NOMO-1 (cell line): ENCODE results near the gene VWA1.
A peak's percentile ranks its signal among the peaks of the same experiment; 100 is the strongest.
"Not testable (repeated sequence)": the region's sequence is repeated elsewhere in the genome, so short reads cannot be mapped to it uniquely, and the experiment has no call there.

Experiments
- DNase-seq, 2 experiments: peaks; one replicate each; lab custom pipeline; 2025; ENCODE audit not compliant: unreplicated experiment in 2 of 2; lab: John Stamatoyannopoulos, UW

The VWA1 gene

DNA sequence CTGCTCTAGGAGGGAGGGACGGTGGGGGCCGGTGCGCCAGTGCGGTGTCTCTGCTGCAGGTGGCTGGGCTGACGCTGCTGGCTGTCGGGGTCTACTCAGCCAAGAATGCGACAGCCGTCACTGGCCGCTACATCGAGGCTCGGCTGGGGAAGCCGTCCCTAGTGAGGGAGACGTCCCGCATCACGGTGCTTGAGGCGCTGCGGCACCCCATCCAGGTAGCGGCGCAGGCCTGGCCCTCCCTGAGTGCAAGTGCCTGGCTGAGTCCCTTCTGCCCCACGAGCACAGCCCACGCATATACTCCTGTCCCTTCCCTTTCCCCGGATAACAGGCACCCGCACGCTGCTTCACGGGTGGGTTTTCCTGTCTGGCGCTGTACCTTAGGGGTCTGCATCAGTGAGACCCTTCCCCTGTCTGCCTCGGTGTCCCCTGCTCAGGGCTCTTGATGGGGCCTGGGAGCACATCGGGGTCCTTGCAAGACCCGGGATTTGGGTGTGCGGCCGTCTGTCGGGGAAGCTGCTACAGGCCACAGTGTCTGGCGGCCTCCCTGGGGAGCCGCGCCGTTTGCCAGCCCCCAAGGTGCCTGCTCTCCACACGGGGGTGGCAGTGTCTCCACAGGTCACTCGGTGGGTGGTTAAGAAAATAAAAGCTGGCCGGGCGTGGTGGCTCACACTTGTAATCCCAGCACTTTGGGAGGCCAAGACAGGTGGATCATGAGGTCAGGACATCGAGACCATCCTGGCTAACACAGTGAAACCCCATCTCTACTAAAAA, 19.0 kb downstream of the VWA1 start:
- not testable (repeated sequence) for DNase-seq

DNA sequence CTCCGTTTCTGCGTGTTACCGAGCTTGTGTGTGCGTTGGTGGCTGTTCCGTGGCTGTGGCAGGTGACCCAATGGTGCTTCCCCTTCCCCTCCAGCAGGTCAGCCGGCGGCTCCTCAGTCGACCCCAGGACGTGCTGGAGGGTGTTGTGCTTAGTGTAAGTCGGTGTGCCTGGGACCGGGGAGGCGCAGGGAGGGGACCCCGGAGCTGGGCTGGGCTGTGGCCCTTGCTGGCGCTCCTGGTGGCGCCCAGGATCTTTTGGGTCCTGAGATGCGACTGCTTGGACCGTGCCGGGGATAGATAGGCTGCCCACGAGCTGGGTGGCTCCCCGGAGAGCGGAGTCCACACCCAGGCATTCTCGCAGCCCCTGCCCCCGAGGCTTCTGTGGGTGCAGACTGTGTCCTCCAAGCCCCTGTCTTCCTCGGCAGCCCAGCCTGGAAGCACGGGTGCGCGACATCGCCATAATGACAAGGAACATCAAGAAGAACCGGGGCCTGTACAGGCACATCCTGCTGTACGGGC, 19.9 kb downstream of the VWA1 start:
- DNase-seq, result no peak

DNA sequence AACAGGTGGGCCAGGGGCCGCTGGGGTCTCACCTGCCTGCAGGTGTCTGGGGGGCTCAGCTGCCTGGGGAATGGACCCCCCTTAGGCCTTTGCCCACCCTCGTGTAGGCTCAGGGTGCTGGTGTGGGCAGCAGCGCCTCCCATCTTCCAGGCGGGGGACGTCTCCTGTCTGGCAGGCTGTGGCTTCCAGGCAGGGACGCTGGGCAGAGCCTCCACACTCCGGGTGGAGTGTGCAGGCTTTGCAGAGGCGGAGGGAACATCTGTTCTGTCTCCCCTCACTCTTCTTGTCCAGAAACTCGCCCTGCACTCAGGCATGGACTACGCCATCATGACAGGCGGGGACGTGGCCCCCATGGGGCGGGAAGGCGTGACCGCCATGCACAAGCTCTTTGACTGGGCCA, 20.4 kb downstream of the VWA1 start:
- not testable (repeated sequence) for DNase-seq

GRCh38 chr1:1456683-1457255, 21.3 kb downstream of the VWA1 start:
- DNase-seq, result not testable (repeated sequence)

DNA sequence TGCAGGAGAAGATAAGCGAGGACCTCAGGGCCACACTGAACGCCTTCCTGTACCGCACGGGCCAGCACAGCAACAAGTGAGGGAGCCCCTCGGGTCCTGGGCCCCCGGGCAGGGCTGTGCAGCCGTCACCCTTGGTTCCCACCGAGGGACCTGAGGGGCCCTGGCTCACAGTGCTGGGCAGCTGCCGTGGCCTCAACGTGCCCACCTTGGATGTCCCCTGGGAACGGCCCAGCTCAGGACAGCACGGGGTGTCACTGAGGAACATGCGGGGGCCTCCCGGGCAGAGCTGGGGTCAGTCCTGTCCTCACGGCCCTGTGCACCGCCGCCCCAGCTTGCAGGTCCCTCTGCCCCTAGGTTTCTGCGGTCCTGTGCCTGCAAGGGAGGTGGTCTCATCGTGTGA, 23.7 kb downstream of the VWA1 start:
- DNase-seq, result not testable (repeated sequence)

DNA sequence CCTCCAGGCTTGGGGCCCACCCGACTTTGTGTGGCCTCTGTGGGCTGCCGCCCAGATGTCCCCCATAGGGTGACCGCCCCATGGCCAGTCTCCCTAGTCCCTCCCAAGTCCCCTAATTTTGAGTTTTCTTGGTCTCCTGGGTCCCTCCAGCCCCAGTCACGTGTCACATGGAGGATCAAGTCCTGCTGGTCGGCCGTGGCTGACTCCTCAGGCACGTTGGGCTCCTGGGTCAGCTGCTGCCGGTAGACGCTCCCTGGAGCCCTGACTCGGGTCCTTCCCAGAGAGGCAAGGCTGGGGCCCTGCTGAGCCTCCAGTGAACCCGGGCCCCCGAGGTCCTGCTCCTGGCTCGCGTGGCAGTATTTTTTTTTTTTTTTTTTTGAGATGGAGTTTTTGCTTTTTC, 24.2 kb downstream of the VWA1 start:
- DNase-seq, result not testable (repeated sequence)

- DNase-seq, result no peak
These were observed 25.1 kb downstream of the VWA1 start for GRCh38 chr1:1460540-1461130.

- no peak for DNase-seq
These were observed 26.3 kb downstream of the VWA1 start for GRCh38 chr1:1461721-1462317.

DNA sequence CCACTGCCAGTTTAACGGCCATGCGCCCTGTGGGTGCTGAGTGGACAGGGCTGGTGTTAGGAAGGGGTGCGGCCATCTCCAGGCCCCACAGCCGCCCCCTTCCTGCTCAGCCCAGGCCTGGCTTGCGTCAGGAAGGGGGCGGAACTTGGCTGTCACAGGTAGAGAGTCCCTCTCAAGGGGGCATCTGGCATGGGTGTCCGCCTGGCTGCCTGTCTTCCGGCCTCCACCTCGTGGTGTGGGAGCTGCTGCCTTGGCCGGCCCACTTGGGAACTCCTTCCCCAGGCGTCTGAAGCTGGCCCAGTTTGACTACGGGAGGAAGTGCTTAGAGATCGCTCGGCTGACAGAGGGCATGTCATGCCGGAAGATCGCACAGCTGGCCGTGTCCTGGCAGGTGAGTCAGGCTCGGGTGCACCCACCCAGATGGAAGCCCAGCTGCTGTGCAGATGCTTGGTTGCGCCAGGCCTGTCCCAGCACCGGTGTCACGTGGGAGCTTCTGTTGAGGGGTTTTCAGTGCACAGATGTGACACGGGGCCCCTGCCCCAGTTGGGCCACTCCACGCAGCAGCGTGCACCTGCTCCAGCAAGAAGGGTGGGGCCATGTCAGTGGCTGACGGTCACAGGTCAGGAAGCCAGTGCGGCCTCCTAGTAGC, 27.0 kb downstream of the VWA1 start:
- DNase-seq, result no peak

DNA sequence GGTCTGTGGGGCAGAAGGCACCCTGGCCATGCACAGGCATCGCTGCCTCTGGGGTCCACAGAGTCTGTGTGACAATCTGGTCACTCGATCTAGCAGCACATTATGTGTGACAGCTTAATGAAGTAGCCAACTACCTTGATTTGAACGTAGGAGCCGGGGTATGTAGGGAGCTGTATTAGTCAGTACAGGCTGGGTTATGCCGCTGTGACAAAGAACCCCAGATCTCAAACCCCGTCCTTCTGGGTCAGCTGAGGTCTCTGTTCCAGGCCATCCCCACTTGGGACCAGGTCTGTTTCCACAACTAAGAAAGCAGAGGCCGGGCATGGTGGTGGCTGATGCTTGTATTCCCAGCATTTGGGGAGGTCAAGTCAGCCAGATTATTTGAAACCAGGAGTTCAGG, 27.8 kb downstream of the VWA1 start:
- no peak for DNase-seq

DNA sequence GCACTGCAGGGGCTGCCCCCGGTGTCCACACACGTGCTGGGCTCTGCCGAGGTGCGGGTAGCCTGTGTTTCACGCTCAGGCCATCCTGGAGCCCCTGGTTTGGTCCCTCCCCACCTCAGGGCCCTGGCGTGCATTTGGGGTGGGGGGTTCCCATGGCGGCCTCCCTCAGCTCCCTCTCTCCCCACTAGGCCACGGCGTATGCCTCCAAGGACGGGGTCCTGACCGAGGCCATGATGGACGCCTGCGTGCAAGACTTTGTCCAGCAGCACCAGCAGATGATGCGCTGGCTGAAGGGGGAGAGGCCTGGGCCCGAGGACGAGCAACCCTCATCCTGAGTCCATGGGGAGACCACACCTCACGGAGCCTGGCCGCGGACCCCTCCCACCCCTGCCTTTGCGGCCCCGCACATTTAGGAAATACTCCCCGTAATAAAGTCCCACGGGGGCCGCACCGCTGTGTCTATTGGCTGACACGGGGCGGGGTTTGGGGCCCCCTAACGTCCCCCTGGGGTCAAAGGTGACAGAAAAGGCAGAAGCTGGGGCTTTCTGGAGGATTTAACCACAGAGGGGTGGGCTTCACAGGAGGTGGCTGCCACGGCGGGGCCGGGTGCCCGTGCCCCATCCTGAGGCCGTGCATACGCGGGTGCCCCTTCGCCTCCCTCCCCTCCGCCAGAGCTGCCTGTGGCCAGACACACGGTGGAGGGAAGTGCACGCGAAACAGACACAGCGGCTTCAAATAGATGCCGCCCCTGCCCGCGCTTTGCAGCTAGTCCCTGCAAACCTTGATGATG, 32.9 kb downstream of the VWA1 start:
- DNase-seq, result not testable (repeated sequence)

GRCh38 chr1:1470626-1471388, 35.3 kb downstream of the VWA1 start:
- peak in 1 of 2 experiments; percentile 25 for DNase-seq

GRCh38 chr1:1471389-1472052, 36.0 kb downstream of the VWA1 start, which contains the start of gene ATAD3B:
ATAD3B (plus strand) TSS chr1:1471765; CDS start chr1:1471885, 120 bp downstream.
- peak; percentile 87 to 93 for DNase-seq

DNA sequence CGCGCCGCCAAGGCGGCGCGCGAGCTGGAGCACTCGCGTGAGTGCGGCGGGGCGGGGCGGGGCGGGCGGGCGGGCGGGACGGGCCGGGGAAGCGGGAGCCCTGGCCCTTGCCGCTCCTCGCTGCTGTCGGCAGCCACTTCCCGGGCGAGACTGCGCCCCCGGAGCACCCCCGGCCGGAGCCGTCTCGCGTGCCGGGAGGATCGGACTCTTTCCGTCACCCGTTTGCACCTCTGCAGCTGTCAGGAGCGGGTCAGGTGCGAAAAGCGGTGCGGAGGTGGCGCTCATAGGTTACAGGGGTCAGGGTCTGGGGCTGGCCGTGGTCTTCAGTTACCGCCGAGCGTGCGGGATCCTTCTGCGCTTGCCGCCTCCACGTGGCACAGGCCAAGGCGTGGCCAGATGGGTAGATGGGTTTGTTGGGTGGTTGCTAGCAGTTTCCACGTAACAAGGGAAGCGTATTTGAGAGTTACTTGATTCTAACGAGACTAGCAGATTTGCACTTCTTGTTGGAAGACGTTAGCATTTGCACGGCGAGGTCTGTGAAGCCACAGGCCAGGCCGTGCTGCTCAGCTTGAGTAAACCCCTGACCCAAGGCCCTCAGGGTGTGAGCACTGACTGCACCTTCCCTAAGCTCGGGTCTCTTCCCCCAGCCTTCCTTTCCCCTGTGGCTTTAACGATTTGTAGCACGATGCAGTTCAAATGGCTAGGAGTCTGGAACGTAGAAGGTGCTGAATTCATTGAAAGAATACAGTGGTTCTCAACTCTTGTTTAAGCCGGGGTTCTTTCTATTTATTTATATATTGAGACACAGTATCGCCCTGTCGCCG, 36.8 kb downstream of the VWA1 start:
- DNase-seq, result peak in 1 of 2 experiments; percentile 11

- not testable (repeated sequence) for DNase-seq
These were observed 40.5 kb downstream of the VWA1 start for GRCh38 chr1:1476011-1476410.

- no peak for DNase-seq
These were observed 41.7 kb downstream of the VWA1 start for GRCh38 chr1:1477206-1477605.

GRCh38 chr1:1479547-1480487, 44.3 kb downstream of the VWA1 start:
- DNase-seq, result no peak
